Urinary bladder (tissue), 4 donors: ENCODE results near the gene PRKCSH. TPM values are rescaled to one million over a fixed set of nuclear protein-coding genes. Genes with fewer than 3 reads are reported as not detected.
"Not testable (repeated sequence)": the region's sequence is repeated elsewhere in the genome, so short reads cannot be mapped to it uniquely, and the experiment has no call there.

Experiments used
- DNase-seq: peaks from one replicate; pipeline ENCODE4 v3.0.0-alpha.2; 2015; ENCODE audit errors: extremely low spot score
- H3K27ac ChIP-seq: one replicate; pipeline ENCODE4 v1.5.1; 2013; ENCODE audit warnings: low read depth, mild to moderate bottlenecking, moderate library complexity
- H3K36me3 ChIP-seq: one replicate; pipeline ENCODE4 v1.6.1; 2013; ENCODE audit warnings: mild to moderate bottlenecking, moderate library complexity; ENCODE audit not compliant: insufficient read depth
- H3K4me1 ChIP-seq: one replicate; pipeline ENCODE4 v1.6.1; 2013; ENCODE audit warnings: mild to moderate bottlenecking, moderate library complexity; ENCODE audit not compliant: insufficient read depth
- H3K4me3 ChIP-seq: one replicate; pipeline ENCODE4 v1.5.1; 2013; ENCODE audit warnings: low read depth, low read length
- WGBS: extraction: QIAGEN DNeasy Blood & Tissue Kit; methylation state at CpG from one replicate; pipeline ENCODE4 v1.1.7; 2013; 5-methylcytosine and 5-hydroxymethylcytosine counted together
- polyA plus RNA-seq: library from polyadenylated mRNA; stranded (reverse); fragments of 200-250 nt; gene quantifications from one replicate; pipeline ENCODE4 v1.2.3, GENCODE V29; 2013
- total RNA-seq: library from RNA; depleted of rRNA; stranded (reverse); fragments of >200 nt; gene quantifications from one replicate; pipeline ENCODE4 v1.2.3, GENCODE V29; 2014
- donor health status: healthy with polysubstance abuse.
- donor health status: healthy.

Gene PRKCSH
- total and polyA plus RNA-seq, 2 donors: 54.9 to 174 TPM

GRCh38 chr19:11461453-11461852 lies 26.0 kb downstream of the PRKCSH start:
- 81% methylated on average over 2 of the region's 2 CpGs for WGBS
- Histone ChIP-seq H3K4me1 (no peaks in the 10 kb centered on the region), H3K36me3 (no peaks in the 10 kb centered on the region), H3K4me3 (no peak overlapping the region), H3K27ac (no peak overlapping the region)
- DNase-seq: no peak

- 66% methylated on average over 12 of the region's 12 CpGs for WGBS
- Histone ChIP-seq H3K4me1 (no peaks in the 10 kb centered on the region), H3K4me3 (no peak overlapping the region), H3K27ac (no peak overlapping the region), H3K36me3 (no peaks in the 10 kb centered on the region)
- no peak for DNase-seq
Measured at GRCh38 chr19:11463391-11463790, 28.0 kb downstream of the PRKCSH start.

GRCh38 chr19:11464333-11465265 lies 29.2 kb downstream of the PRKCSH start:
- Histone ChIP-seq H3K27ac (no peak overlapping the region), H3K4me1 (no peaks in the 10 kb centered on the region), H3K36me3 (no peaks in the 10 kb centered on the region), H3K4me3 (no peak overlapping the region)
- WGBS: 87% methylated on average over 11 of the region's 11 CpGs
- DNase-seq: no peak

- H3K4me1 ChIP-seq: no peaks in the 10 kb centered on the region
- DNase-seq: no peak
- no peak overlapping the region for H3K27ac ChIP-seq
- WGBS: 34% methylated on average over 8 of the region's 8 CpGs
- H3K36me3 ChIP-seq: no peaks in the 10 kb centered on the region
- H3K4me3 ChIP-seq: no peak overlapping the region
Measured at GRCh38 chr19:11465600-11465999, 30.2 kb downstream of the PRKCSH start.

GRCh38 chr19:11468266-11468845 lies 32.9 kb downstream of the PRKCSH start:
- not testable (repeated sequence) for H3K4me3 ChIP-seq, H3K4me1 ChIP-seq, H3K27ac ChIP-seq, H3K36me3 ChIP-seq, DNase-seq
- 52% methylated on average over 8 of the region's 8 CpGs for WGBS

GRCh38 chr19:11473725-11474124 lies 38.3 kb downstream of the PRKCSH start:
- Histone ChIP-seq H3K4me3 (no peak overlapping the region), H3K27ac (no peak overlapping the region), H3K4me1 (no peaks in the 10 kb centered on the region), H3K36me3 (no peaks in the 10 kb centered on the region)
- WGBS: 39% methylated on average over 4 of the region's 4 CpGs
- DNase-seq: no peak

- not testable (repeated sequence) for H3K4me1 ChIP-seq, DNase-seq, H3K4me3 ChIP-seq, H3K36me3 ChIP-seq, H3K27ac ChIP-seq
- WGBS: 95% methylated on average over 3 of the region's 3 CpGs
Measured at GRCh38 chr19:11475343-11475742, 39.9 kb downstream of the PRKCSH start.

GRCh38 chr19:11475861-11476260 lies 40.4 kb downstream of the PRKCSH start:
- WGBS: 74% methylated on average over 8 of the region's 8 CpGs

GRCh38 chr19:11478167-11479089 lies 43.0 kb downstream of the PRKCSH start:
- H3K4me3 ChIP-seq: no peak overlapping the region
- H3K4me1 ChIP-seq: no peaks in the 10 kb centered on the region
- no peaks in the 10 kb centered on the region for H3K36me3 ChIP-seq
- DNase-seq: no peak
- WGBS: 61% methylated on average over 19 of the region's 19 CpGs
- no peak overlapping the region for H3K27ac ChIP-seq

More at GRCh38 chr19:11475861-11476260, 40.4 kb downstream of the PRKCSH start:
- no peak overlapping the region for H3K4me3 ChIP-seq
- no peak overlapping the region for H3K27ac ChIP-seq
- no peaks in the 10 kb centered on the region for H3K4me1 ChIP-seq
- no peak for DNase-seq
- H3K36me3 ChIP-seq: no peaks in the 10 kb centered on the region

- WGBS: 13% methylated on average over 62 of the region's 62 CpGs
- no peaks in the 10 kb centered on the region for H3K4me1 ChIP-seq
- H3K4me3 ChIP-seq: no peak overlapping the region
- no peak for DNase-seq
- H3K36me3 ChIP-seq: no peaks in the 10 kb centered on the region
- no peak overlapping the region for H3K27ac ChIP-seq
Measured at GRCh38 chr19:11479090-11479897, 43.9 kb downstream of the PRKCSH start.

GRCh38 chr19:11479898-11480714 lies 44.7 kb downstream of the PRKCSH start:
- Histone ChIP-seq H3K36me3 (no peaks in the 10 kb centered on the region), H3K27ac (no peak overlapping the region), H3K4me1 (no peaks in the 10 kb centered on the region), H3K4me3 (no peak overlapping the region)
- no peak for DNase-seq
- 5% methylated on average over 85 of the region's 86 CpGs for WGBS
